GM18511 (cell line): ENCODE measurements around the gene FITM1.

Source experiments
- ATAC-seq: cut with Tn5 transposase; IDR thresholded peaks from one replicate; pipeline ENCODE4 v1.9.1; 2021; ENCODE audit warnings: mild to moderate bottlenecking, moderate library complexity; ENCODE audit not compliant: unreplicated experiment

The FITM1 gene

DNA sequence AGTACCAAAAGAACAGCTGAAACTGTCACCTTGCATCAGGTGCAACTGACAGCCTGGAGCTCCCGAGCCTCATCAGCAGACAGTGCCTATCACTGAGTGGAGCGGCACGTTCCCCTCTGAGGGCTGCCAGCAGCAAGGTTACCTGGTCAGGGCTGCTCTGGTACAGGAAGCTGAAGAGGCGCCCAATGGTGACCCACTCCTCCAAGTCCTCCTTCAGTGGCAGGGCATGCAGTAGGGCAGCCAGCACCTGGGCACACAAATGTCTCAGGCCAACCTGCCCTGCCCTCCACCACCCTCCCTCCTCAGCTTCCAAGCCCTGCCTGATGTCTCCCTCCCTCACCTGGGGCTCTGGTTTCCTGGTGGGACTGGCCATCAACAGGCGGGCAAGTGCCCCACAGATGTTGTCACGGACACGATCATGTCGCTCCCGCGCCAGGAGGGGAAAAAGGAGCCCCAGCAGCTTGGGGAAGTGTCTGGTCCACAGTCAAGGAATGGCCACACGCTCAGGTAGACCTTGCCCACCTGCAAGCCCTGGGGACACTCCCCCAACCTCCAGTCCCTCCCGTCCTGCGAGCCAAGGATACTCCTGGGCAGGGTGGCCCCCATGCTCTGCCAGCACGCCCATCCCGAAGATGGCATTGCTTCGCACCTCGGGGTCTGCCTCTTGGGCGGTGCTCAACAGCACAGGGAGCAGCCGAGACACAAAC lies 51.1 kb downstream of the FITM1 start:
- ATAC-seq, result no peak
